ENCODE results near the gene GNG12. TPM values are rescaled to one million over a fixed set of nuclear protein-coding genes. Genes with fewer than 3 reads are reported as not detected.

The GNG12 gene
- total and polyA plus RNA-seq, 9 of the 15 experiments (the other 6 are each of a cell fraction or from before 2014, with no cell fraction given) = 2.6 to 6.0 (median 4.1) TPM

GRCh38 chr1:67700692-67701410, 132.4 kb downstream of the GNG12 start (continued):
- TF ChIP-seq ARID3A (IDR thresholded peaks at IDR 0.05; ENCODE audit: borderline replicate concordance, low read depth, low read length) (no peak), NFATC3 (IDR thresholded peaks at IDR 0.05) (peak; percentile 96), L3MBTL2 (IDR thresholded peaks at IDR 0.05) (0 out of 2 replicates have a peak, but pooled peaks have one; percentile 36), CTCF (IDR thresholded peaks at IDR 0.05 in 2 of 3, conservative IDR thresholded peaks at IDR 0.05 in 1 of 3; ENCODE audit: insufficient read depth in 2 of 3, low read depth in 1 of 3, low read length in 3 of 3) (peak; percentile 65 to 69 (median 65)), SOX6 (IDR thresholded peaks at IDR 0.05) (peak; percentile 74), CTBP1 (IDR thresholded peaks at IDR 0.05; ENCODE audit: borderline replicate concordance) (peak; percentile 96), GATAD2B (IDR thresholded peaks at IDR 0.05; ENCODE audit: borderline replicate concordance) (peak; percentile 44; the same call in 1 of the 2 replicates), LCOR (CRISPR knock-in tag; IDR thresholded peaks at IDR 0.05) (peak; percentile 81), CEBPG (CRISPR knock-in tag; IDR thresholded peaks at IDR 0.05) (peak; percentile 73), CEBPG (tag; conservative IDR thresholded peaks at IDR 0.05 in 1 of 2, IDR thresholded peaks at IDR 0.05 in 1 of 2) (peak; percentile 36 to 75; a peak in 2 of 4 replicates), NFIC (IDR thresholded peaks at IDR 0.05) (peak; percentile 25; the same call in 1 of the 2 replicates), TCF7 (IDR thresholded peaks at IDR 0.05; ENCODE audit: borderline replicate concordance) (0 out of 2 replicates have a peak, but pooled peaks have one; percentile 57), CXXC5 (CRISPR knock-in tag; IDR thresholded peaks at IDR 0.05) (0 out of 2 replicates have a peak, but pooled peaks have one; percentile 23), ZNF407 (IDR thresholded peaks at IDR 0.05; ENCODE audit: low read depth) (no peak), ATF7 (IDR thresholded peaks at IDR 0.05) (peak; percentile 99), SP1 (CRISPR knock-in tag; IDR thresholded peaks at IDR 0.05) (peak; percentile 57; the same call in 1 of the 2 replicates), EP400 (IDR thresholded peaks at IDR 0.05) (peak; percentile 63)

Data from K562 (cell line).